Gastrocnemius medialis (tissue), 4 donors: ENCODE data around the gene MTMR12. TPM values are rescaled to one million over a fixed set of nuclear protein-coding genes. Genes with fewer than 3 reads are reported as not detected.

ENCODE experiments used
- ATAC-seq, 2 donors: fragments of 150-250 bp; one replicate each; pipeline ENCODE4 v1.9.1; 2016
- DNase-seq, 2 donors: peaks; one replicate each; pipeline ENCODE4 v3.0.0-alpha.2; 2019
- H3K27ac ChIP-seq, 4 donors: fragments of 200-600 bp; sonication (generic); 1 replicate in 1 of 4; 2 replicates in 3 of 4; pipeline ENCODE4 v1.5.1; 2016 to 2018; ENCODE audit warnings: mild to moderate bottlenecking in 2 of 4, moderate library complexity in 1 of 4
- H3K27me3 ChIP-seq, 3 donors: fragments of 200-600 bp; sonication (generic) in 2 of 3; 1 replicate in 1 of 3; 2 replicates in 2 of 3; pipeline versions ENCODE4 v1.5.1 to v1.6.0; 2016 to 2019; ENCODE audit warnings: mild to moderate bottlenecking in 1 of 3, moderate library complexity in 1 of 3
- H3K36me3 ChIP-seq, 2 donors: fragments of 200-600 bp; sonication (generic) in 1 of 2; one replicate each; pipeline ENCODE4 v1.5.1; 2017 to 2018
- H3K4me1 ChIP-seq, 2 donors: fragments of 200-600 bp; sonication (generic) in 1 of 2; one replicate each; pipeline ENCODE4 v1.5.1; 2016 to 2017; ENCODE audit warnings: mild to moderate bottlenecking in 2 of 2
- H3K4me3 ChIP-seq, 4 donors: fragments of 200-600 bp; sonication (generic) in 3 of 4; 1 replicate in 1 of 4; 2 replicates in 3 of 4; pipeline ENCODE4 v1.5.1; 2016 to 2019; ENCODE audit warnings: mild to moderate bottlenecking in 2 of 4
- H3K9me3 ChIP-seq, 3 donors: fragments of 200-600 bp; sonication (generic) in 2 of 3; 1 replicate in 1 of 3; 2 replicates in 2 of 3; pipeline ENCODE4 v1.5.1; 2016 to 2019
- CTCF ChIP-seq, 5 experiments: fragments of 450-650 bp in 3 of 5; fragments of 200-600 bp in 2 of 5; sonication (generic) in 2 of 5; IDR thresholded peaks in 4 of 5; conservative IDR thresholded peaks in 1 of 5; 1 replicate in 4 of 5; 2 replicates in 1 of 5; pipeline ENCODE4 v1.5.1; 2016 to 2019; ENCODE audit warnings: antibody characterized with exemption in 5 of 5, mild to moderate bottlenecking in 3 of 5, moderate library complexity in 3 of 5
- POLR2A ChIP-seq, 2 donors: fragments of 450-650 bp; IDR thresholded peaks; one replicate each; pipeline ENCODE4 v1.6.1; 2017; ENCODE audit warnings: antibody characterized with exemption in 2 of 2, mild to moderate bottlenecking in 2 of 2, moderate library complexity in 2 of 2
- in situ Hi-C, 4 donors: fragments of 200-750 bp; cut with MboI; loops; one replicate each; pipeline versions ENCODE4 v1.15.0 to v1.8.0; 2017; ENCODE audit warnings: low sequenced_read_pairs in 4 of 4
- intact Hi-C: fragments of 100-400 bp; cut with DNase I; formaldehyde crosslinking; loops from one replicate; pipeline ENCODE4 v1.15.1; 2023; ENCODE audit warnings: low total_unique reads
- total RNA-seq, 4 donors: library from RNA; depleted of rRNA; stranded (reverse); fragments of >200 nt; gene quantifications; one replicate each; pipeline versions ENCODE4 v1.1.0 to v1.2.3, GENCODE V29; 2016

MTMR12 gene
- total RNA-seq, 4 donors from 2014 or later: 6.4 to 11.5 (median 10.6) TPM

- TF ChIP-seq CTCF (IDR thresholded peaks at IDR 0.05 in 4 of 5, conservative IDR thresholded peaks at IDR 0.05 in 1 of 5): no peak
- TF ChIP-seq POLR2A (IDR thresholded peaks at IDR 0.05): no peak
- no peaks in the 10 kb centered on the region for H3K9me3 ChIP-seq
- intact Hi-C loops: no loop called here
- no peaks in the 10 kb centered on the region for H3K36me3 ChIP-seq
- H3K4me1 ChIP-seq: no peaks in the 10 kb centered on the region
- no peak overlapping the region for H3K4me3 ChIP-seq
- DNase-seq (no peak), ATAC-seq (no peak)
- in situ Hi-C loops: loop anchor here in 3 of 4 donors (5.0 to 10.0 kb wide), 4 partner anchors 85 to 145 kb away; partner anchors contain the start of genes GOLPH3 (in 1 of the 3) and ZFR (in 1 of the 3)
- H3K27ac ChIP-seq: no peak overlapping the region
- no peaks in the 10 kb centered on the region for H3K27me3 ChIP-seq
Observed at GRCh38 chr5:32319926-32320543, 7.3 kb upstream of the MTMR12 start.

DNA sequence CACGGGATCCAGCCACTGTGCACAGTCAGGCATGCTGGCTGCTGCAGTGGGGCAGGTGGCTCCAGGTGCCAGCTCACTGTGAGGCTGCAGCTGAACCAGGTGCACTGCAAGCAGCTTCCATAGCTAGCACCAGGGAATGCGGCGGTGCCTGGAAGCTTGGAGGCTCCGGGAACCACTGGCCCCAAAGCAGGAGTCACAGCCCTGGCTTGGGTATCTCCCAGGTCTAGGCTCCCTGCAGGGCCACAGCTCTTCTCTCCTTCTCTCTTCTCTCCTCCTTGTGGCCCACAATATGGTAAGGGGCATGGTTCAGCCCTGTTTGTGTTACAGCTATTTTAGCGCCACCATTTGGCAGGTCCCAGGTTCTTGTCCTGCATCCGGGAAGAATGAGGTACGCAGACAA lies 6.7 kb upstream of the MTMR12 start:
- DNase-seq: no peak
- no peak overlapping the region for H3K4me3 ChIP-seq
- TF ChIP-seq POLR2A (IDR thresholded peaks at IDR 0.05): no peak
- TF ChIP-seq CTCF (IDR thresholded peaks at IDR 0.05 in 4 of 5, conservative IDR thresholded peaks at IDR 0.05 in 1 of 5): no peak
- H3K36me3 ChIP-seq: no peaks in the 10 kb centered on the region
- intact Hi-C loops: no loop called here
- H3K9me3 ChIP-seq: no peaks in the 10 kb centered on the region
- H3K27ac ChIP-seq: no peak overlapping the region
- H3K27me3 ChIP-seq: no peaks in the 10 kb centered on the region
- no peaks in the 10 kb centered on the region for H3K4me1 ChIP-seq
- in situ Hi-C loops: loop anchor here in 1 of 4 donors (10.0 kb wide), 2 partner anchors 125 to 145 kb away; partner anchors contain the start of genes GOLPH3 and ZFR
- ATAC-seq: no peak

DNA sequence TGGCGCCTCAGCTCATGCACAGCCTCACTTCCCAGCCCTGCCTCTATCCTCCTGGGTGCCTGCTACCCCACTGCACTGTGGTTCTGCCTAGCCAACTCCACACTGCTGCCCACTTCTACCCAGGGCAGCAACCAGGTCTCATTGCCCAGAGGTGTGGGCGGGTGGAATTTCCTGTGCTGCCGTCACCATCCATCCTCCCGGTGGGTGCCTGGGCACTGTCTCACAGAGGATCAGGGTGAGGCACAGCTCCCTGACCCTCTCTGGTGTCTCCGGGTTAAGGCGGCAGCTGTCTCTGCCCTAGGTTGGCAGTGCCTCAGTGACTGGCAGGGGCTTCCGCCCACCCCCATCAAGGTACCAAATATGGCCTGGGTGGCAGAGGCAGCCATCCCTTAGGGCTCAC lies 4.3 kb upstream of the MTMR12 start:
- TF ChIP-seq CTCF (IDR thresholded peaks at IDR 0.05 in 4 of 5, conservative IDR thresholded peaks at IDR 0.05 in 1 of 5): no peak
- TF ChIP-seq POLR2A (IDR thresholded peaks at IDR 0.05): no peak
- no peaks in the 10 kb centered on the region for H3K4me1 ChIP-seq
- H3K9me3 ChIP-seq: no peaks in the 10 kb centered on the region
- no peaks in the 10 kb centered on the region for H3K36me3 ChIP-seq
- DNase-seq (no peak), ATAC-seq (no peak)
- in situ Hi-C loops: loop anchor here in 1 of 4 donors (10.0 kb wide), 2 partner anchors 128 to 142 kb away; partner anchors contain the start of genes GOLPH3 and ZFR
- H3K27ac ChIP-seq: no peak overlapping the region
- no peak overlapping the region for H3K4me3 ChIP-seq
- no peaks in the 10 kb centered on the region for H3K27me3 ChIP-seq
- intact Hi-C loops: no loop called here

GRCh38 chr5:32315221-32316014 lies 2.7 kb upstream of the MTMR12 start:
- in situ Hi-C loops: loop anchor here in 1 of 4 donors (10.0 kb wide), 2 partner anchors 129 to 141 kb away; partner anchors contain the start of genes GOLPH3 and ZFR
- no peak for TF ChIP-seq CTCF (IDR thresholded peaks at IDR 0.05 in 4 of 5, conservative IDR thresholded peaks at IDR 0.05 in 1 of 5)
- TF ChIP-seq POLR2A (IDR thresholded peaks at IDR 0.05): no peak
- intact Hi-C loops: no loop called here
- Histone ChIP-seq H3K36me3 (no peaks in the 10 kb centered on the region), H3K27ac (no peak overlapping the region), H3K4me3 (no peak overlapping the region), H3K9me3 (no peaks in the 10 kb centered on the region), H3K27me3 (no peaks in the 10 kb centered on the region), H3K4me1 (peaks cover 10 to 12% of the 10 kb centered on the region in 2 donors)
- ATAC-seq (no peak), DNase-seq (no peak)
